K562 (cell line): ENCODE measurements around the gene EMD.

ENCODE experiments used
- ELK1 ChIP-seq: sonication (generic); formaldehyde crosslinking; IDR thresholded peaks from 2 replicates; pipeline ENCODE4 v1.8.1; 2022; ENCODE audit warnings: missing genetic modification reagents
- HCFC1 ChIP-seq: IDR thresholded peaks from 2 replicates; pipeline ENCODE4 v1.6.1; 2012; ENCODE audit warnings: low read depth, low read length, improper control_type of control experiment
- ZEB2 ChIP-seq: fragments of 450-650 bp; IDR thresholded peaks from 2 replicates; pipeline ENCODE4 v1.6.1; 2016
- ZNF280A ChIP-seq: fragments of 450-650 bp; IDR thresholded peaks from 2 replicates; pipeline ENCODE4 v1.6.1; 2018; ENCODE audit warnings: mild to moderate bottlenecking, low read depth; ENCODE audit not compliant: partially characterized antibody
- TF ChIP-seq, protein P1 (sequence below): fragments of 450-650 bp; IDR thresholded peaks from 2 replicates; pipeline ENCODE4 v1.6.1; 2016; ENCODE audit warnings: borderline replicate concordance

- TF ChIP-seq ZEB2 (no peak), HCFC1 (no peak), ELK1 (CRISPR knock-in tag) (no peak), ZNF280A (no peak)
- TF ChIP-seq, protein P1, sequence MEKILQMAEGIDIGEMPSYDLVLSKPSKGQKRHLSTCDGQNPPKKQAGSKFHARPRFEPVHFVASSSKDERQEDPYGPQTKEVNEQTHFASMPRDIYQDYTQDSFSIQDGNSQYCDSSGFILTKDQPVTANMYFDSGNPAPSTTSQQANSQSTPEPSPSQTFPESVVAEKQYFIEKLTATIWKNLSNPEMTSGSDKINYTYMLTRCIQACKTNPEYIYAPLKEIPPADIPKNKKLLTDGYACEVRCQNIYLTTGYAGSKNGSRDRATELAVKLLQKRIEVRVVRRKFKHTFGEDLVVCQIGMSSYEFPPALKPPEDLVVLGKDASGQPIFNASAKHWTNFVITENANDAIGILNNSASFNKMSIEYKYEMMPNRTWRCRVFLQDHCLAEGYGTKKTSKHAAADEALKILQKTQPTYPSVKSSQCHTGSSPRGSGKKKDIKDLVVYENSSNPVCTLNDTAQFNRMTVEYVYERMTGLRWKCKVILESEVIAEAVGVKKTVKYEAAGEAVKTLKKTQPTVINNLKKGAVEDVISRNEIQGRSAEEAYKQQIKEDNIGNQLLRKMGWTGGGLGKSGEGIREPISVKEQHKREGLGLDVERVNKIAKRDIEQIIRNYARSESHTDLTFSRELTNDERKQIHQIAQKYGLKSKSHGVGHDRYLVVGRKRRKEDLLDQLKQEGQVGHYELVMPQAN, result no peak
These were observed 32.9 kb downstream of the EMD start for GRCh38 chrX:154411981-154412340.
